ENCODE data around the gene ATXN1.
A peak's percentile ranks its signal among the peaks of the same experiment; 100 is the strongest.

Gene ATXN1

DNA sequence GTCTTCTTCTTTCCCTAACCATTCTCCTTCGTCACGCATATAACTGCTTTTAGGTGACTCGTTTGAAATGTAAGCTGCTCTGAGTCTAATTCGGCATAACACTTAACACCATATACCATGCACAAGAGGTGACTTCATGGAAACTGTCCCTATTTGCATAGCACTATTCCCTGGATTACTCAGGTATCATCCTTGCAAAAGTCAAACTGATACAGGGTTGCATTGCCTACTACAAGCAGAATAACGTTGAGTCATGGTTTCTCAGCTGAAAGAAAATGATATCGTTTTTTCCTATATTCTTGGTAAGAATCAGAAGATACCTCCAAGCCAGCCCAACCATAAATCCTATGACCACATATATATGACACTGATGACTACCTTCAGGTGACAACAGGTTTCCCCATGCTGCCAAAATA is 227.5 kb downstream of the ATXN1 start:
- Histone ChIP-seq H3K27me3 (ENCODE audit: insufficient read depth, low read length, poor library complexity) (no peaks in the 10 kb centered on the region), H3K4me3 (ENCODE audit: low read length) (no peak overlapping the region), H3K36me3 (ENCODE audit: control insufficient read depth, insufficient read depth, low read length) (no peaks in the 10 kb centered on the region), H4K8ac (ENCODE audit: low read depth, low read length) (no peak overlapping the region), H3K18ac (ENCODE audit: low read length) (no peak overlapping the region), H3K9ac (ENCODE audit: low read length) (no peak overlapping the region), H2BK15ac (replicated peaks; ENCODE audit: low read depth) (no peak overlapping the region), H3K4me1 (ENCODE audit: control insufficient read depth, low read depth, low read length) (no peaks in the 10 kb centered on the region), H3K23ac (ENCODE audit: low read length) (no peak overlapping the region), H3K4me2 (ENCODE audit: low read length) (no peak overlapping the region), H2AK5ac (ENCODE audit: low read length) (no peak overlapping the region), H3K4ac (ENCODE audit: low read depth, low read length) (no peak overlapping the region), H3K27ac (ENCODE audit: low read depth, low read length) (no peak overlapping the region), H3K56ac (ENCODE audit: low read length) (no peak overlapping the region), H3K79me1 (ENCODE audit: low read length) (no peaks in the 10 kb centered on the region), H3K79me2 (ENCODE audit: control insufficient read depth, insufficient read depth, low read length) (no peaks in the 10 kb centered on the region), H2BK120ac (ENCODE audit: low read depth, low read length) (no peak overlapping the region), H2BK5ac (ENCODE audit: low read length) (no peak overlapping the region), H4K5ac (ENCODE audit: low read length) (no peak overlapping the region)
- DNase-seq = peak; percentile 14
- WGBS (ENCODE audit: extremely low coverage, insufficient coverage, low lambda C conversion rate) = no CpG with 5 or more reads among the region's 6 CpGs

DNA sequence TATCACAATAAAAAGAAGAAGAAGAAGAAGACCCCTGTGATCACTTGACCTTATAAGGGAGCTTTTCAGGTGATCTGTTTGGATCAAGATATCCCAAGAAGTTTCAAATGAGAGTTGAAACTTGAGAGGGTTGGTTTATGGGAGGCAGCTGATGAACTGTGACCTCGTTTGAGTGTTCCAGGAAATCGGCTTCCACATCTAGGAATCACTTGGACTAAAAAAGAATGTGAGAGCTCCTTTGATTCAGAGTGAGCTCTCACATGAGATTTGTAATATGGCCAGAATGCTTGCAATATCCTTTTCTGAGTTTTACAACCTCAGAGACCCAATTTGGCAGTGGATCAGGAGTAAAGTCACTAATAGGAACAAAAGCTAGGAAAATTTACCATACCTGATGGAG is 228.1 kb downstream of the ATXN1 start:
- no CpG with 5 or more reads among the region's 2 CpGs for WGBS (ENCODE audit: extremely low coverage, insufficient coverage, low lambda C conversion rate)
- H4K5ac ChIP-seq (ENCODE audit: low read length) = no peak overlapping the region
- H3K4me2 ChIP-seq (ENCODE audit: low read length) = no peak overlapping the region
- H3K4ac ChIP-seq (ENCODE audit: low read depth, low read length) = no peak overlapping the region
- no peak overlapping the region for H3K4me3 ChIP-seq (ENCODE audit: low read length)
- H3K27me3 ChIP-seq (ENCODE audit: insufficient read depth, low read length, poor library complexity) = no peaks in the 10 kb centered on the region
- H2AK5ac ChIP-seq (ENCODE audit: low read length) = no peak overlapping the region
- no peaks in the 10 kb centered on the region for H3K36me3 ChIP-seq (ENCODE audit: control insufficient read depth, insufficient read depth, low read length)
- H2BK5ac ChIP-seq (ENCODE audit: low read length) = no peak overlapping the region
- no peak overlapping the region for H2BK15ac ChIP-seq (replicated peaks; ENCODE audit: low read depth)
- H3K23ac ChIP-seq (ENCODE audit: low read length) = no peak overlapping the region
- H3K56ac ChIP-seq (ENCODE audit: low read length) = no peak overlapping the region
- no peak overlapping the region for H3K9ac ChIP-seq (ENCODE audit: low read length)
- no peak overlapping the region for H2BK120ac ChIP-seq (ENCODE audit: low read depth, low read length)
- H3K18ac ChIP-seq (ENCODE audit: low read length) = no peak overlapping the region
- H4K8ac ChIP-seq (ENCODE audit: low read depth, low read length) = no peak overlapping the region
- no peak overlapping the region for H3K27ac ChIP-seq (ENCODE audit: low read depth, low read length)
- no peaks in the 10 kb centered on the region for H3K79me2 ChIP-seq (ENCODE audit: control insufficient read depth, insufficient read depth, low read length)
- no peak for DNase-seq
- no peaks in the 10 kb centered on the region for H3K4me1 ChIP-seq (ENCODE audit: control insufficient read depth, low read depth, low read length)
- no peaks in the 10 kb centered on the region for H3K79me1 ChIP-seq (ENCODE audit: low read length)

DNA sequence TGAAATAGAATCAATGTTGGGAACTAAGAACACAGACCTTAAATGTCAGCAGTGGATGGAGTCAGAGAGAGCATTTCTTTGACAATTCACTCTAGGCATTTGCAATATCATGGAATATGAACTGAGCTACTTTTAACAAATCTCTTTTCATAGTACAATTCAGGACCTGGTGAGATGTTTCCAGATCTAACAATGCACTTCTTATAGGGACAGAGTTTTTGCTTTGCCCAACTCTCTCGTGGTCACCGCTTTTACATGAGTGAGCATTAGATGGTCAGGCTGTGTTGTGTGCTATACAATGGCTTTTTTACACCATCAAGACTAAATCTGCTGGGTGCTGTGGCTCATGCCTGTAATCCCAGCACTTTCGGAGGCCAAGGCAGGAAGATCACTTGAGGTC is 233.6 kb downstream of the ATXN1 start:
- no peaks in the 10 kb centered on the region for H3K27me3 ChIP-seq (ENCODE audit: insufficient read depth, low read length, poor library complexity)
- no peak overlapping the region for H2BK120ac ChIP-seq (ENCODE audit: low read depth, low read length)
- H2AK5ac ChIP-seq (ENCODE audit: low read length) = no peak overlapping the region
- no peak overlapping the region for H3K27ac ChIP-seq (ENCODE audit: low read depth, low read length)
- no peak overlapping the region for H3K23ac ChIP-seq (ENCODE audit: low read length)
- H4K5ac ChIP-seq (ENCODE audit: low read length) = no peak overlapping the region
- DNase-seq = no peak
- no peak overlapping the region for H2BK5ac ChIP-seq (ENCODE audit: low read length)
- no peak overlapping the region for H2BK15ac ChIP-seq (replicated peaks; ENCODE audit: low read depth)
- no peak overlapping the region for H3K9ac ChIP-seq (ENCODE audit: low read length)
- no peaks in the 10 kb centered on the region for H3K36me3 ChIP-seq (ENCODE audit: control insufficient read depth, insufficient read depth, low read length)
- H3K79me2 ChIP-seq (ENCODE audit: control insufficient read depth, insufficient read depth, low read length) = no peaks in the 10 kb centered on the region
- H3K56ac ChIP-seq (ENCODE audit: low read length) = no peak overlapping the region
- H3K4me3 ChIP-seq (ENCODE audit: low read length) = no peak overlapping the region
- no CpG with 5 or more reads among the region's 3 CpGs for WGBS (ENCODE audit: extremely low coverage, insufficient coverage, low lambda C conversion rate)
- H3K4me1 ChIP-seq (ENCODE audit: control insufficient read depth, low read depth, low read length) = no peaks in the 10 kb centered on the region
- H4K8ac ChIP-seq (ENCODE audit: low read depth, low read length) = no peak overlapping the region
- no peak overlapping the region for H3K4me2 ChIP-seq (ENCODE audit: low read length)
- no peak overlapping the region for H3K4ac ChIP-seq (ENCODE audit: low read depth, low read length)
- no peaks in the 10 kb centered on the region for H3K79me1 ChIP-seq (ENCODE audit: low read length)
- H3K18ac ChIP-seq (ENCODE audit: low read length) = no peak overlapping the region

DNA sequence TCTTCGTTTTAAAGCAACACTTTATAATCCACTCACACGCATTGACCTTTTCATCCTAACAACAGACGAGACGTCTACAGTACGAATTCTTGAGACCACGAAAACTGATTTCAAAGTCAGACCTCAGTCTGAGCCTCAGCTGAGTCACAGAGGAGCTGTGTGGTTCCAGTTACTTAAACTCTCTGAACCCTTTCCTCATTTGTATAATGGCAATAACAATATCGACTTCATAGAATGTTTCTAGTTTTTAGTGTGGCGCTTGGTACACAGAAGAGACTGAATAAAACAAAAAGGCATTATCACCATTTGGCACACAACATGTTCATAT is 236.9 kb downstream of the ATXN1 start:
- Histone ChIP-seq H3K4me3 (ENCODE audit: low read length) (no peak overlapping the region), H3K56ac (ENCODE audit: low read length) (no peak overlapping the region)

DNA sequence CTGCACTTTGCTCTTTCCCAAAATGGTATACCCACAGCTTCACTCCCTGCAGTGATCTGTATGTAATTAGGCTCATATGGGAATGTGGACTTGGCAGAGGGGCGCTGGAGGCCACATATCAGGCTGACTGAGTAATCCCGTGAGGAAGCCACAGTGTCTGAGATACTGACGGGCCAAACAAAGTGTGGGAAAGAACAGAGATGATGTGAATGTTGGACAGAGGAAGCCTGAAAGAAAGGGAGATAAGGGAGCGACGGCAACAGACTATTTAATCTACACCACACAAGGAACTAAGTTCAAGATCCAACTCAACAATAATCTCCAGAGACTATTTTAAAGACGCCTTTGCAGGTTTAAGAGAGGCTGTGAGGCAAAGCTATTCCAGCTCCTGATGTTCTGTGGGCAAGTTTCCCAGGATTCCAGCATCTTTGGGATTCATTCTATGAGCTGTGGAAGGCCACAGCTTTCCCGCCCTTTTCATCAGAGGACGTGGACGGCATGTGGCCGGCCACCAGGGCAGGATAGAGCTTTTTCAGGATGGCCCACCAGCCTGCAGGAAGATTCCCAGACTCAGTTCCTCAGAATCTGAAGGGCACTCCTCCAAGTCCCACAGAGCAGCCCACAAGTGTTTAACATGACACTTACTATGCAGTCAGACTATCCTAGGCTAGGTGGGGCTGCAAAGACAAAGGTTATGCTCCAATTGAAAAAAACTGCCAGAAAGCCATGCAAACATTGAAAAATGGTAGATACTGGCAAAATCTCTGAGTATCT is 237.5 kb downstream of the ATXN1 start:
- Histone ChIP-seq H3K36me3 (ENCODE audit: control insufficient read depth, insufficient read depth, low read length) (no peaks in the 10 kb centered on the region), H2AK5ac (ENCODE audit: low read length) (no peak overlapping the region), H2BK5ac (ENCODE audit: low read length) (no peak overlapping the region), H3K79me1 (ENCODE audit: low read length) (no peaks in the 10 kb centered on the region), H3K56ac (ENCODE audit: low read length) (no peak overlapping the region), H4K8ac (ENCODE audit: low read depth, low read length) (no peak overlapping the region), H3K4me1 (ENCODE audit: control insufficient read depth, low read depth, low read length) (no peaks in the 10 kb centered on the region), H3K27me3 (ENCODE audit: insufficient read depth, low read length, poor library complexity) (no peaks in the 10 kb centered on the region), H3K4ac (ENCODE audit: low read depth, low read length) (no peak overlapping the region), H3K4me2 (ENCODE audit: low read length) (no peak overlapping the region), H2BK120ac (ENCODE audit: low read depth, low read length) (no peak overlapping the region), H3K79me2 (ENCODE audit: control insufficient read depth, insufficient read depth, low read length) (no peaks in the 10 kb centered on the region), H3K23ac (ENCODE audit: low read length) (no peak overlapping the region), H3K18ac (ENCODE audit: low read length) (no peak overlapping the region), H4K5ac (ENCODE audit: low read length) (no peak overlapping the region), H3K9ac (ENCODE audit: low read length) (no peak overlapping the region), H3K27ac (ENCODE audit: low read depth, low read length) (no peak overlapping the region), H3K4me3 (ENCODE audit: low read length) (no peak overlapping the region), H2BK15ac (replicated peaks; ENCODE audit: low read depth) (no peak overlapping the region)
- WGBS (ENCODE audit: extremely low coverage, insufficient coverage, low lambda C conversion rate) = no CpG with 5 or more reads among the region's 10 CpGs
- peak; percentile 40 for DNase-seq

More for the DNA sequence above, 236.9 kb downstream of the ATXN1 start:
- no peak overlapping the region for H3K18ac ChIP-seq (ENCODE audit: low read length)
- H3K27ac ChIP-seq (ENCODE audit: low read depth, low read length) = no peak overlapping the region
- H3K36me3 ChIP-seq (ENCODE audit: control insufficient read depth, insufficient read depth, low read length) = no peaks in the 10 kb centered on the region
- H4K5ac ChIP-seq (ENCODE audit: low read length) = no peak overlapping the region
- H2AK5ac ChIP-seq (ENCODE audit: low read length) = no peak overlapping the region
- H3K4me1 ChIP-seq (ENCODE audit: control insufficient read depth, low read depth, low read length) = no peaks in the 10 kb centered on the region
- H2BK120ac ChIP-seq (ENCODE audit: low read depth, low read length) = no peak overlapping the region
- H2BK5ac ChIP-seq (ENCODE audit: low read length) = no peak overlapping the region
- H3K23ac ChIP-seq (ENCODE audit: low read length) = no peak overlapping the region
- no peak overlapping the region for H2BK15ac ChIP-seq (replicated peaks; ENCODE audit: low read depth)
- no peak overlapping the region for H3K4me2 ChIP-seq (ENCODE audit: low read length)
- H3K27me3 ChIP-seq (ENCODE audit: insufficient read depth, low read length, poor library complexity) = no peaks in the 10 kb centered on the region
- H3K9ac ChIP-seq (ENCODE audit: low read length) = no peak overlapping the region
- no CpG with 5 or more reads among the region's 8 CpGs for WGBS (ENCODE audit: extremely low coverage, insufficient coverage, low lambda C conversion rate)
- no peak for DNase-seq
- no peaks in the 10 kb centered on the region for H3K79me1 ChIP-seq (ENCODE audit: low read length)
- no peaks in the 10 kb centered on the region for H3K79me2 ChIP-seq (ENCODE audit: control insufficient read depth, insufficient read depth, low read length)
- no peak overlapping the region for H4K8ac ChIP-seq (ENCODE audit: low read depth, low read length)
- H3K4ac ChIP-seq (ENCODE audit: low read depth, low read length) = no peak overlapping the region

DNA sequence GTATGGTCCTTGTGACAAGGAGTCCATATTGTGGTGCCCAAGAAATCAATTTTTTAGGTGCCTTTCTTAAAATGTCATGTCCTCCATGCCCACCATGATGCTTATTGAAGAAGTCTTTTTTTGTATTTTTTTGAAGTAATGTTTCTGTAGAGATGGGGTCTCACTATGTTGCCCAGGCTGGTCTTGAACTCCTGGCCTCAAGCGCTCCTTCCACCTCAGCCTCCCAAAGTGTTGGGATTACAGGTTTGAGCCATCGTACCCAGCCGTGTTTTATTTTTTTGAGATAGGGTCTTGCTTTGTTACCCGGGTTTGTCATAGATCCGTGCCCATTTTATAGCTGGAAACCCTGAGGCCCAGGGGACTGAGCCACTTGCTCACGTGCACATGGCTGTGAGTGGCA is 238.3 kb downstream of the ATXN1 start:
- Histone ChIP-seq H3K4me2 (ENCODE audit: low read length) (no peak overlapping the region), H3K4me1 (ENCODE audit: control insufficient read depth, low read depth, low read length) (no peaks in the 10 kb centered on the region), H4K5ac (ENCODE audit: low read length) (no peak overlapping the region), H3K9ac (ENCODE audit: low read length) (no peak overlapping the region), H3K18ac (ENCODE audit: low read length) (no peak overlapping the region), H2BK5ac (ENCODE audit: low read length) (no peak overlapping the region), H3K36me3 (ENCODE audit: control insufficient read depth, insufficient read depth, low read length) (no peaks in the 10 kb centered on the region), H2BK120ac (ENCODE audit: low read depth, low read length) (no peak overlapping the region), H3K4ac (ENCODE audit: low read depth, low read length) (no peak overlapping the region), H3K27me3 (ENCODE audit: insufficient read depth, low read length, poor library complexity) (no peaks in the 10 kb centered on the region), H3K79me1 (ENCODE audit: low read length) (no peaks in the 10 kb centered on the region), H2BK15ac (replicated peaks; ENCODE audit: low read depth) (no peak overlapping the region), H3K56ac (ENCODE audit: low read length) (no peak overlapping the region), H3K4me3 (ENCODE audit: low read length) (no peak overlapping the region), H3K27ac (ENCODE audit: low read depth, low read length) (no peak overlapping the region), H2AK5ac (ENCODE audit: low read length) (no peak overlapping the region), H3K79me2 (ENCODE audit: control insufficient read depth, insufficient read depth, low read length) (no peaks in the 10 kb centered on the region), H4K8ac (ENCODE audit: low read depth, low read length) (no peak overlapping the region), H3K23ac (ENCODE audit: low read length) (no peak overlapping the region)
- WGBS (ENCODE audit: extremely low coverage, insufficient coverage, low lambda C conversion rate) = no CpG with 5 or more reads among the region's 6 CpGs
- no peak for DNase-seq
